Left lung (tissue), 10 donors: Measurements from ENCODE around the gene COX6B1. TPM values are rescaled to one million over a fixed set of nuclear protein-coding genes. Genes with fewer than 3 reads are reported as not detected.

Source experiments
- ATAC-seq: fragments of 200-7000 bp; cut with Tn5 transposase; one replicate; pipeline ENCODE4 v1.9.1; 2020; ENCODE audit warnings: moderate library complexity
- DNase-seq, 4 donors: peaks; one replicate each; pipeline ENCODE4 v3.0.0-alpha.2; 2013 to 2020
- H3K27ac ChIP-seq, 2 donors: fragments of 200-600 bp; sonication (generic) in 1 of 2; one replicate each; pipeline versions ENCODE4 v1.5.0 to v1.8.0; 2020 to 2021
- H3K27me3 ChIP-seq, 2 donors: fragments of 200-600 bp; sonication (generic) in 1 of 2; one replicate each; pipeline versions ENCODE4 v1.5.0 to v1.8.0; 2020 to 2021
- H3K36me3 ChIP-seq, 2 donors: fragments of 200-600 bp; sonication (generic) in 1 of 2; one replicate each; pipeline versions ENCODE4 v1.5.0 to v1.8.0; 2020 to 2021
- H3K4me1 ChIP-seq, 2 donors: fragments of 200-600 bp; one replicate each; pipeline ENCODE4 v1.8.0; 2021
- H3K4me3 ChIP-seq, 2 donors: fragments of 200-600 bp; sonication (generic) in 1 of 2; one replicate each; pipeline versions ENCODE4 v1.5.0 to v1.8.0; 2020 to 2021; ENCODE audit warnings: mild to moderate bottlenecking in 1 of 2
- H3K9me3 ChIP-seq, 2 donors: fragments of 200-600 bp; sonication (generic) in 1 of 2; one replicate each; pipeline versions ENCODE4 v1.5.0 to v1.8.0; 2020 to 2021
- intact Hi-C, 2 donors: fragments of 100-400 bp; cut with DNase I; formaldehyde crosslinking; loops; one replicate each; pipeline versions ENCODE4 v1.11.2 to v1.14.2; 2022
- polyA plus RNA-seq, 6 donors: library from polyadenylated mRNA; unstranded; fragments of 120-200 nt; gene quantifications; one replicate each; pipeline ENCODE4 v1.2.1, GENCODE V29; 2013; ENCODE audit not compliant: insufficient read length in 6 of 6
- total RNA-seq, 2 donors: library from RNA; stranded (reverse); fragmentation: NEBNext Ultra II Directional; extraction: Animal tissue kit (Norgen Biotek cat#: 25700); gene quantifications; one replicate each; pipeline ENCODE4 v1.2.1, GENCODE V29; 2021
- TF ChIP-seq, protein P1 (sequence below), 2 donors: fragments of 200-600 bp; sonication (generic) in 1 of 2; IDR thresholded peaks; one replicate each; pipeline versions ENCODE4 v1.5.0 to v1.8.0; 2021; ENCODE audit warnings: antibody characterized with exemption in 2 of 2
- donor health status: DM: no; HTN: yes; CAD: no.
- donor health status: DM: no; HTN: no; CAD: no.

Gene COX6B1
- total and polyA plus RNA-seq, 8 donors = 199 to 295 (median 235) TPM

- intact Hi-C loops = no loop called here
- ATAC-seq = no peak
- peaks cover 0 to 99% of the 10 kb centered on the region in 2 donors for H3K36me3 ChIP-seq
Measured at GRCh38 chr19:35655600-35655999, 7.5 kb downstream of the COX6B1 start.

DNA sequence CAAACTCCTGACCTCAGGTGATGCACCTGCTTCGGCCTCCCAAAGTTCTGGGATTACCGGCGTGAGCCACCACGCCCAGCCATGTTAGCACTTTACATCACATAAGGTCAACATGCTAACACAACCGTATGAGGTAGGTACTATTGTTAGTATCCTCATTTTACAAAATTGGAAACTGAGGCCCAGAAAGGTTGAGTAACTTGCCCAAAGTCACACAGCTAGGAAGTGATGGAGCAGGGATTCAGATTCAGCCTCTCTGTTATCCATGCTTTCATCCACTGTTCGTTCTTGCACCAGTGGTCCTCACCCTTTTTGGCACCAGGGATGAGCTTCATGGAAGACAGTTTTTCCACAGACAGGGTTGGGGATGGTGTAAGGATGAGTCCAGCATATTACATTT is 8.6 kb downstream of the COX6B1 start:
- intact Hi-C loops = no loop called here
- Histone ChIP-seq H3K27ac (no peak overlapping the region), H3K36me3 (peaks cover 0 to 100% of the 10 kb centered on the region in 2 donors), H3K4me3 (no peak overlapping the region), H3K4me1 (no peaks in the 10 kb centered on the region), H3K27me3 (no peaks in the 10 kb centered on the region), H3K9me3 (no peaks in the 10 kb centered on the region)
- DNase-seq (peak in 1 of 4 donors; percentile 25), ATAC-seq (no peak)
- TF ChIP-seq, protein P1, sequence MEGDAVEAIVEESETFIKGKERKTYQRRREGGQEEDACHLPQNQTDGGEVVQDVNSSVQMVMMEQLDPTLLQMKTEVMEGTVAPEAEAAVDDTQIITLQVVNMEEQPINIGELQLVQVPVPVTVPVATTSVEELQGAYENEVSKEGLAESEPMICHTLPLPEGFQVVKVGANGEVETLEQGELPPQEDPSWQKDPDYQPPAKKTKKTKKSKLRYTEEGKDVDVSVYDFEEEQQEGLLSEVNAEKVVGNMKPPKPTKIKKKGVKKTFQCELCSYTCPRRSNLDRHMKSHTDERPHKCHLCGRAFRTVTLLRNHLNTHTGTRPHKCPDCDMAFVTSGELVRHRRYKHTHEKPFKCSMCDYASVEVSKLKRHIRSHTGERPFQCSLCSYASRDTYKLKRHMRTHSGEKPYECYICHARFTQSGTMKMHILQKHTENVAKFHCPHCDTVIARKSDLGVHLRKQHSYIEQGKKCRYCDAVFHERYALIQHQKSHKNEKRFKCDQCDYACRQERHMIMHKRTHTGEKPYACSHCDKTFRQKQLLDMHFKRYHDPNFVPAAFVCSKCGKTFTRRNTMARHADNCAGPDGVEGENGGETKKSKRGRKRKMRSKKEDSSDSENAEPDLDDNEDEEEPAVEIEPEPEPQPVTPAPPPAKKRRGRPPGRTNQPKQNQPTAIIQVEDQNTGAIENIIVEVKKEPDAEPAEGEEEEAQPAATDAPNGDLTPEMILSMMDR (IDR thresholded peaks at IDR 0.05) = no peak

More at GRCh38 chr19:35655600-35655999, 7.5 kb downstream of the COX6B1 start:
- no peaks in the 10 kb centered on the region for H3K9me3 ChIP-seq
- H3K27ac ChIP-seq = no peak overlapping the region
- DNase-seq = peak in 1 of 4 donors; percentile 1
- TF ChIP-seq, protein P1 (IDR thresholded peaks at IDR 0.05) = no peak
- no peak overlapping the region for H3K4me3 ChIP-seq
- no peaks in the 10 kb centered on the region for H3K27me3 ChIP-seq
- H3K4me1 ChIP-seq = peaks cover 0 to 2% of the 10 kb centered on the region in 2 donors

DNA sequence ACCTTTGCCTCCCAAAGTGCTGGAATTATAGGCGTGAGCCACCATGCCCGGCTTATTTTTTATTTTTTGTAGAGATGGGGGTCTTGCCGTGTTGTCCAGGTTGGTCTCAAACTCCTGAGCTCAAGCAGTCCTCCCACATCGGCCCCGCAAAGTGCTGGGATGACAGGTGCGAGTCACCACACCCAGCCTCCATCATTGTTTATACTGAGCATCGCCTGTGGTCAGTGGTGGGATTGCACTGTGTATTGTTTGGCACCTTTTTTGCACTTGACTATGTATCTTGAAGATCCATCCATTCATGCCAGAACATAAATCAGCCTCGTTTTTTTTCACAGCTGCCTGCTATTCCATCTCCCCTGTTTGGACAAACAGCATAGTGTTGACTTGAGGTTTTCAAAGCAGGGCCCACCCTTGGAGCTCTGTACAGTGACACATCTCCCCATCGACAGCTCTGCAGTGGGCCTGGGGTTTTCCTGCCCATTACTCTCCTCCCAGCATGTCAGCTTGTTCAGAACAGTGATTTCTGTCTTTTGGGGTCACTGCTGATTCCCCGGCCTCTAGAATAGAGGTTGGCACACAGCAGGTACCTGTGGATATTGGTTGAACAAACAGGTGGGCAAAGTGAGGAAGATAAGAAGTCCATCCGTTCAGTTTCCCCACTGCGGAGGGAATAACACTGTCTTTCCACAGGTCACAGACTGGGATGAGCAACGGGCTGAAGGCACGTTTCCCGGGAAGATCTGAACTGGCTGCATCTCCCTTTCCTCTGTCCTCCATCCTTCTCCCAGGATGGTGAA is 10.0 kb downstream of the COX6B1 start:
- Histone ChIP-seq H3K4me1 (no peaks in the 10 kb centered on the region), H3K9me3 (no peaks in the 10 kb centered on the region), H3K27me3 (no peaks in the 10 kb centered on the region), H3K36me3 (peaks cover 0 to 100% of the 10 kb centered on the region in 2 donors), H3K4me3 (no peak overlapping the region), H3K27ac (no peak overlapping the region)
- TF ChIP-seq, protein P1 (IDR thresholded peaks at IDR 0.05) = no peak
- ATAC-seq (no peak), DNase-seq (peak in 1 of 4 donors; percentile 31)
- intact Hi-C loops = no loop called here

GRCh38 chr19:35661995-35662340 is 13.8 kb downstream of the COX6B1 start:
- H3K9me3 ChIP-seq = no peaks in the 10 kb centered on the region
- H3K36me3 ChIP-seq = peaks cover 0 to 77% of the 10 kb centered on the region in 2 donors
- intact Hi-C loops = no loop called here
- H3K27me3 ChIP-seq = no peaks in the 10 kb centered on the region
- TF ChIP-seq, protein P1 (IDR thresholded peaks at IDR 0.05) = no peak
- H3K27ac ChIP-seq = no peak overlapping the region
- no peak for DNase-seq
- no peak overlapping the region for H3K4me3 ChIP-seq
- no peaks in the 10 kb centered on the region for H3K4me1 ChIP-seq
- ATAC-seq = no peak

DNA sequence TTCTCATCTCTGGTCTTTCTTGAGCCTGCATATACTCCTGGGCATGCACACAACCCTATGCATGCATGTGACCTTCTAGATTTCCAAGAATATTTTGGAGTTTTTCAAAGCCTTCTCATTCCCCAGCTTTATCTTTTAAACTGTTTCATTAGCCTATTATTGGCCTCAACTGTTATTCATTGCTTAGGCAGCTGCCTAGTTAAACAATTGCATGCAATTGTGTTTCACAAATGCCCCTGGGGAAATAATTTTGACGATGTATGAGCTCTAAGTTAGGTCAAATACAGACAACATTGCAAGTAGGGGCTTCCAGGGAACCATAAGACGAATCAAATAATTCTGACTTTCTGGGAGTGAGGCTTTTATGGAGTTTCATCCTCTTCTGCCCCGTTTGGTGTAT is 15.9 kb downstream of the COX6B1 start:
- Histone ChIP-seq H3K27me3 (no peaks in the 10 kb centered on the region), H3K27ac (no peak overlapping the region), H3K4me3 (no peak overlapping the region), H3K4me1 (no peaks in the 10 kb centered on the region), H3K9me3 (no peaks in the 10 kb centered on the region), H3K36me3 (peaks cover 0 to 57% of the 10 kb centered on the region in 2 donors)
- DNase-seq (no peak), ATAC-seq (no peak)
- TF ChIP-seq, protein P1 (IDR thresholded peaks at IDR 0.05) = no peak
- intact Hi-C loops = no loop called here
